Measurements from ENCODE around the gene BBS5.

The BBS5 gene

DNA sequence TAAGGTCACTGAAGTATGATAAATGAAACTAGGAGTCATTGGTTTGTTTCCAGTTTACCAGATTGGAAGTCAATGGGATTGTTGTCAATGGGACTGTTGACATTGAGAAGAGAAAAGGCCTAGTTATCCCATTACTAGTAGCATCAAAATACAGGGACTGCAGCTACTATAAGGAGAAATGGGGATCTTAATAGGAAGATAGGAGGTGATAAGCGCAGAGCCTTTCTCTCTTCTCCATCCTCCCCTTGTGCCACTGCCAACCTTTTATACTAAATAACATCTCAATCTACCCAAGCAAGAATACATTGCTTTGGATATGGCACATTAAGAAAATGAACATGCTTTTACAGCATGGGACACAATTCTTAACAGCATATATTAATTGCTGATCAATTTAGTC, 10.5 kb upstream of the BBS5 start:
- TF ChIP-seq, protein P1, sequence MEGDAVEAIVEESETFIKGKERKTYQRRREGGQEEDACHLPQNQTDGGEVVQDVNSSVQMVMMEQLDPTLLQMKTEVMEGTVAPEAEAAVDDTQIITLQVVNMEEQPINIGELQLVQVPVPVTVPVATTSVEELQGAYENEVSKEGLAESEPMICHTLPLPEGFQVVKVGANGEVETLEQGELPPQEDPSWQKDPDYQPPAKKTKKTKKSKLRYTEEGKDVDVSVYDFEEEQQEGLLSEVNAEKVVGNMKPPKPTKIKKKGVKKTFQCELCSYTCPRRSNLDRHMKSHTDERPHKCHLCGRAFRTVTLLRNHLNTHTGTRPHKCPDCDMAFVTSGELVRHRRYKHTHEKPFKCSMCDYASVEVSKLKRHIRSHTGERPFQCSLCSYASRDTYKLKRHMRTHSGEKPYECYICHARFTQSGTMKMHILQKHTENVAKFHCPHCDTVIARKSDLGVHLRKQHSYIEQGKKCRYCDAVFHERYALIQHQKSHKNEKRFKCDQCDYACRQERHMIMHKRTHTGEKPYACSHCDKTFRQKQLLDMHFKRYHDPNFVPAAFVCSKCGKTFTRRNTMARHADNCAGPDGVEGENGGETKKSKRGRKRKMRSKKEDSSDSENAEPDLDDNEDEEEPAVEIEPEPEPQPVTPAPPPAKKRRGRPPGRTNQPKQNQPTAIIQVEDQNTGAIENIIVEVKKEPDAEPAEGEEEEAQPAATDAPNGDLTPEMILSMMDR (IDR thresholded peaks at IDR 0.05; ENCODE audit: borderline replicate concordance, control extremely low read depth, extremely low read depth, insufficient read depth, missing control alignments): no peak
- in situ Hi-C loops (cut with MboI; ENCODE audit: low sequenced_read_pairs, unreplicated experiment): no loop called here
- DNase-seq (ENCODE audit: low spot score): no peak

DNA sequence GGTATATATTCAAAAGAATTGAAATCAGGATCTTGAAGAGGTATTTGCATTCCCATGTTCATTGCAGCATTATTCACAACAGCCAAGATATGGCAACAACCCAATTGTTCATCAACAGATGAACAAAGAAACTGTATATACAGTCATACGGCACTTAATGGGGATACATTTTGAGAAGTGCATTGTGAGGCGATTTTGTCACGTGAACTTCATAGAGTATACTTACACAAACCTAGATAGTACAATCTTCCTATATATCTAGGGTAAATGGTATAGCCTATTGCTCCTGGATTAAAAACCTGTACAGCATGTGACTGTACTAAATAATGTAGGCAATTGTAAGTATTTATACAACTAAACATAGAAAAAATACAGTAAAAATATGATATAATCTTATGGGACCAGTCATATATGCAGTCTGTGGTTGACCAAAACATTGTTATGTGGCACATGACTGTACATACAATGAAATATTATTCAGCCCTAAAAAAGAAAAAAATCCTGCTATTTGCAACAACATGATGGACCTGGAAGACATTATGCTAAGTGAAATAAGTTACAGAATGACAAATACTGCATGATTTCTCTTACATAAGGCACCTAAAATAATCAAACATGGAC, 9.2 kb upstream of the BBS5 start:
- in situ Hi-C loops (cut with MboI; ENCODE audit: low sequenced_read_pairs, unreplicated experiment): no loop called here
- no peak for DNase-seq (ENCODE audit: low spot score)
- TF ChIP-seq, protein P1 (IDR thresholded peaks at IDR 0.05; ENCODE audit: borderline replicate concordance, control extremely low read depth, extremely low read depth, insufficient read depth, missing control alignments): no peak

DNA sequence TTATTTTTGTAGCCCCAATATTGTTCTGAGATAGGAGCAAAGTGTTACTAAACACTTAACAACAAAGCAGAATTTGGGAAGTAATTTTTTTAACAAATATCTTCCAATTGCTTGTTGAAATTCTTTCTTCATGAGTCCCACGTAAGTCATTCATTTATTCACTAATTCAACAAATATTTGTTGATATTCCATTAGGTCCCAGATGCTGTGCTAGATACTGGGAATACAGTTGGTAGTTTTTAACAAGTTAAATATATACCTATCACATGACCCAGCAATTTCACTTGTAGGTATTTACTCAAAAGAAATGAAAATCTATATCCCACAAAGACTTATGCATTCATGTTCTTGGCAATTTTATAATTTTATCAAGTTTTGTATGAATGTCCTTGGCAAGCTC, 7.0 kb upstream of the BBS5 start:
- no peak for DNase-seq (ENCODE audit: low spot score)
- TF ChIP-seq, protein P1 (IDR thresholded peaks at IDR 0.05; ENCODE audit: borderline replicate concordance, control extremely low read depth, extremely low read depth, insufficient read depth, missing control alignments): no peak
- in situ Hi-C loops (cut with MboI; ENCODE audit: low sequenced_read_pairs, unreplicated experiment): no loop called here

DNA sequence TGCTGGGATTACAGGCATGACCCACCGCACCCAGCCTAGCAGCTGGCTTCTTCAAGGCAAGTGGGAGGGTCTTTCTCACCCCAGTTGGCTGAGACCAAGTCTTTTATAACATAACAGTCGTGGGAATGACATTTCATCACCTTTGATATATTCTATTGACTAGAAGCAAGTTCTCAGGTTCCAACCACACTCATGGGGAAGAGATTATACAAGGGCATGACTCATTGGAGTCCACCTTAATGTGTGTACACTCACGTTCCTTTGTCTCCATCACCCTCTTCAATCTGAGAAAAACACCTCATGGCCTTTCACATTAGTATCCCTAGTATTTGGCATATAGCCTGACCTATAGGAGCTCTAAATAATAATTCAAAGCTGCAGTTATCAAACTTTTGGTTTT, 2.8 kb upstream of the BBS5 start:
- DNase-seq (ENCODE audit: low spot score): no peak
- TF ChIP-seq, protein P1 (IDR thresholded peaks at IDR 0.05; ENCODE audit: borderline replicate concordance, control extremely low read depth, extremely low read depth, insufficient read depth, missing control alignments): no peak
- in situ Hi-C loops (cut with MboI; ENCODE audit: low sequenced_read_pairs, unreplicated experiment): no loop called here

DNA sequence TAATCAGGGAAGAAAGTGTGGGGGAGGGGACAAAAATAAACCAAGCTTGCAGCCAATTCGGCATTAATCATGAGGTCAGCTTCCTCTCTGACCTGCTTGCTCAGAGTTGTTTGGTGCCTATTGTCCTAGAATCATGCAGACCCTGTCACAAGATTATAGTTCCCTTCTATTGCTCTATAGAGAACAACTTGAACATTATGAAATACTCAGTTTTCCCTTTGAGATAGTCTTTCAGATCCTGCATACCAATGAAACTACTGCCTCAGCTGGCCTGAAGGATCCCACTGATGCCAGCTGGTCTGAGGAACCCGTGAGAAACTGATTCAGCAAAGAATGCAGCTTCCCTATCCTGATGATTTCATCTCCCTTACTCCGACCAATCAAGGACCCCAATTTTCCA, 955 bp upstream of the BBS5 start:
- TF ChIP-seq, protein P1 (IDR thresholded peaks at IDR 0.05; ENCODE audit: borderline replicate concordance, control extremely low read depth, extremely low read depth, insufficient read depth, missing control alignments): no peak

DNA sequence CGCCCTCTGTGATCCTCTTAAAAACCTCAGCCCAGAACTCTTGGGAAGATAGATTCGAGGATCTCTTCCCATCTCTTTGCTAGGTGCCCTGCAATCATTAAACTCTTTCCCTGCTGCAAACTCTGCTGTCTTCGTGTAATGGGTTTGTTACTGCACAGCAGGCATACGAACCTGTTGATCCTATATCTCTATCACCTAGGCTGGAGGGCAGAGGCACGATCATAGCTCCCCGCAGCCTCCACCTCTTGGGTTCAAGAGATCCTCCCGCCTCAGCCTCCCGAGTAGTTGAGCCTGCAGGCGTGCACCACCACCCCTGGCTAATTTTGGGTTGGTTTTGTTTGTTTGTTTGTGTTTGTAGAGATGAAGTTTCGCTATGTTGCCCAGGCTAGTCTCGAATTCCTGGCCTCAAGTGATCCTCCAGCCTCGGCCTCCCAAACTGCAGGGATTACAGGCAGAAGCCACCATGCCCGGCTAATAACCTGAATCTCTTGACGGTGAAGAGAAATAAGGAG, 493 bp upstream of the BBS5 start:
- in situ Hi-C loops (cut with MboI; ENCODE audit: low sequenced_read_pairs, unreplicated experiment): no loop called here
- DNase-seq (ENCODE audit: low spot score): no peak
- TF ChIP-seq, protein P1 (IDR thresholded peaks at IDR 0.05; ENCODE audit: borderline replicate concordance, control extremely low read depth, extremely low read depth, insufficient read depth, missing control alignments): no peak

More for the DNA sequence above, 955 bp upstream of the BBS5 start:
- no peak for DNase-seq (ENCODE audit: low spot score)
- in situ Hi-C loops (cut with MboI; ENCODE audit: low sequenced_read_pairs, unreplicated experiment): no loop called here
